ENCODE measurements around the gene GALNTL6. TPM values are rescaled to one million over a fixed set of nuclear protein-coding genes. Genes with fewer than 3 reads are reported as not detected.
A peak's percentile ranks its signal among the peaks of the same experiment; 100 is the strongest.

Gene GALNTL6
- total and polyA plus RNA-seq, 2 experiments from 2014 or later = not detected

DNA sequence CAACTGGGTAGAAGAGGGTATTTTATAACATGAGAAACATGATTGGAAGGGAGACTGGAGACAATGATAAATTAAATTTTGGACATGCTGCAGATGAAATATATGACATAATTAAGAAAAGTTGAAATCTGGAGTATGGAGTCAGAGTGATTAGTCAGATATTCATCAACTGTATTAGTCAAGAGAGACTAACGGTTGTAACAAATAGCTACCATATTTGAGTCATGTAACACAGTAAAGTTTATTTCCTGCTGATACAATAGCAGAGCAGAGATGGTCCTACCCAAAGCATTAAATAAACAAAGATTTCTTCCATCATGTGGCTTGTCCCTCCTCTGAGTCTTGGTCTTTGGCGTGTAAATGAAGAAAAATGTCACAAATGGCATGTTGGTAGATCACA, 321.3 kb downstream of the GALNTL6 start:
- Histone ChIP-seq H3K4me1 (ENCODE audit: insufficient read depth) (peaks cover 23% of the 10 kb centered on the region), H3K4me2 (ENCODE audit: unreplicated experiment) (peak overlapping the region; percentile 5), H3K36me3 (ENCODE audit: low read depth) (no peaks in the 10 kb centered on the region), H4K20me1 (ENCODE audit: insufficient read depth) (no peaks in the 10 kb centered on the region), H3K4me3 (no peak overlapping the region), H3K27me3 (replicated peaks; ENCODE audit: insufficient read depth) (no peaks in the 10 kb centered on the region), H3K79me2 (ENCODE audit: insufficient read depth) (no peaks in the 10 kb centered on the region), H3K9ac (no peak overlapping the region), H3F3A (ENCODE audit: insufficient read depth) (peaks cover 14% of the 10 kb centered on the region; the same call in 1 of the 2 replicates), H3K9me3 (ENCODE audit: low read depth) (no peaks in the 10 kb centered on the region), H3K9me2 (ENCODE audit: insufficient read depth) (no peaks in the 10 kb centered on the region), H2AFZ (no peak overlapping the region), H3K27ac (no peak overlapping the region)
- peak; percentile 62 for DNase-seq
- 30 to 44% methylated on average over 2 of the region's 2 CpGs for WGBS, 2 experiments (ENCODE audit: low coverage in 1 of 2, low lambda C conversion rate in 2 of 2, missing lambda C conversion rate in 2 of 2)
- in situ Hi-C loops (cut with MboI) = no loop called here
- TF ChIP-seq EZH2 (IDR thresholded peaks at IDR 0.05; ENCODE audit: insufficient read depth, poor library complexity, severe bottlenecking) = no peak
- no peak for TF ChIP-seq EZH2phosphoT487 (IDR thresholded peaks at IDR 0.05; ENCODE audit: insufficient read depth, low read depth)

GRCh38 chr4:172141025-172141424, 327.8 kb downstream of the GALNTL6 start:
- Histone ChIP-seq H3K4me1 (ENCODE audit: insufficient read depth) (peaks cover 27% of the 10 kb centered on the region), H3K4me2 (ENCODE audit: unreplicated experiment) (no peak overlapping the region), H3K79me2 (ENCODE audit: insufficient read depth) (no peaks in the 10 kb centered on the region), H3K9me2 (ENCODE audit: insufficient read depth) (no peaks in the 10 kb centered on the region; the same call in 1 of the 2 replicates), H3K4me3 (no peak overlapping the region), H3K27ac (no peak overlapping the region), H3K9ac (no peak overlapping the region), H3K36me3 (ENCODE audit: low read depth) (no peaks in the 10 kb centered on the region), H4K20me1 (ENCODE audit: insufficient read depth) (no peaks in the 10 kb centered on the region), H2AFZ (no peak overlapping the region), H3K9me3 (ENCODE audit: low read depth) (no peaks in the 10 kb centered on the region), H3K27me3 (replicated peaks; ENCODE audit: insufficient read depth) (no peaks in the 10 kb centered on the region), H3F3A (ENCODE audit: insufficient read depth) (peaks cover 17% of the 10 kb centered on the region; the same call in 1 of the 2 replicates)
- DNase-seq = no peak
- 91 to 96% methylated on average over 2 of the region's 2 CpGs for WGBS, 2 experiments (ENCODE audit: low coverage in 1 of 2, low lambda C conversion rate in 2 of 2, missing lambda C conversion rate in 2 of 2)
- no peak for TF ChIP-seq EZH2phosphoT487 (IDR thresholded peaks at IDR 0.05; ENCODE audit: insufficient read depth, low read depth)
- no peak for TF ChIP-seq EZH2 (IDR thresholded peaks at IDR 0.05; ENCODE audit: insufficient read depth, poor library complexity, severe bottlenecking)
- in situ Hi-C loops (cut with MboI) = no loop called here

GRCh38 chr4:172142281-172142741, 329.1 kb downstream of the GALNTL6 start:
- Histone ChIP-seq H3K9me2 (ENCODE audit: insufficient read depth) (no peaks in the 10 kb centered on the region; the same call in 1 of the 2 replicates), H3K79me2 (ENCODE audit: insufficient read depth) (no peaks in the 10 kb centered on the region), H4K20me1 (ENCODE audit: insufficient read depth) (no peaks in the 10 kb centered on the region), H3K36me3 (ENCODE audit: low read depth) (no peaks in the 10 kb centered on the region), H3K9me3 (ENCODE audit: low read depth) (no peaks in the 10 kb centered on the region), H3K4me3 (peak overlapping the region; percentile 43), H3K27ac (peak overlapping the region; percentile 33; the same call in 1 of the 2 replicates), H3K9ac (no peak overlapping the region), H3K27me3 (replicated peaks; ENCODE audit: insufficient read depth) (no peaks in the 10 kb centered on the region), H3K4me2 (ENCODE audit: unreplicated experiment) (peak overlapping the region; percentile 59), H2AFZ (no peak overlapping the region), H3F3A (ENCODE audit: insufficient read depth) (peaks cover 17% of the 10 kb centered on the region; the same call in 1 of the 2 replicates), H3K4me1 (ENCODE audit: insufficient read depth) (peaks cover 27% of the 10 kb centered on the region)
- DNase-seq = peak; percentile 63
- in situ Hi-C loops (cut with MboI) = no loop called here
- WGBS, 2 experiments (ENCODE audit: low coverage in 1 of 2, low lambda C conversion rate in 2 of 2, missing lambda C conversion rate in 2 of 2) = 0 to 1% methylated on average over 2 of the region's 2 CpGs
- TF ChIP-seq EZH2 (IDR thresholded peaks at IDR 0.05; ENCODE audit: insufficient read depth, poor library complexity, severe bottlenecking) (no peak), EZH2phosphoT487 (IDR thresholded peaks at IDR 0.05; ENCODE audit: insufficient read depth, low read depth) (no peak)

DNA sequence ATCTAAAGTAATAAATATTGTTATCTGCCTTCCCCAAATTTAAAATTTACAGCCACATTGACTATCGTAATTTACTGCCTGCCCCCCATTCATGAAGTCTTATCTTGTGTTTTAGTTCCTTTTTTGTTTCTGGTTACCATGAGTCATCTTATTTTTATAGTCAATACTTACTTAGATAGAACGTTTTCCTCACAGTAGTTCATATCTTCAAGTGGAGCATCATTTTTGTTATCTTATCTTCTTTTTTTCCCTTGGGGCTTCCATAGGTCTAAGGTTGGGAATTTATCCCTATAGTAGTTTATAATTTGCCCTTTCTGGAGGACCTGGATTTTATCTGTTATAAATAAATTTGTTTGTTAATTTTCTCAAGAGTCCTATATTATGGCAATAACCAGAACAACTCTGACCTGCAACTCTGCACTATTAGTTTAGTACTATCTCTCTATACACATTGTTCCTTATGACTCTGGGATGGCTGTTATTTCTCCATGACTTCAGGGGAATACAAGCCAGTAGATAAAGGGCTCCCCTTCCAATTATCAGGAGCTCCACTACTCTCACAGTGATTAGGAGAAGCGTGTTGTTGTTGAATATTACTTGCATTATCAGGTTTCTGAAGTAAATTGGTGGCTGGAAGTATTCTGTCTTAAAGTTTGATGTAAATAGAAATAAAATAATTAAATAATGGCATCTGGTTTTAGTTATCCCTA, 330.6 kb downstream of the GALNTL6 start:
- Histone ChIP-seq H3K4me3 (no peak overlapping the region), H2AFZ (no peak overlapping the region), H3K9ac (no peak overlapping the region), H3K36me3 (ENCODE audit: low read depth) (no peaks in the 10 kb centered on the region), H3K79me2 (ENCODE audit: insufficient read depth) (no peaks in the 10 kb centered on the region), H3K4me2 (ENCODE audit: unreplicated experiment) (no peak overlapping the region), H3K9me3 (ENCODE audit: low read depth) (no peaks in the 10 kb centered on the region), H4K20me1 (ENCODE audit: insufficient read depth) (no peaks in the 10 kb centered on the region), H3K27ac (no peak overlapping the region), H3F3A (ENCODE audit: insufficient read depth) (peaks cover 17% of the 10 kb centered on the region; the same call in 1 of the 2 replicates), H3K27me3 (replicated peaks; ENCODE audit: insufficient read depth) (no peaks in the 10 kb centered on the region), H3K4me1 (ENCODE audit: insufficient read depth) (peaks cover 27% of the 10 kb centered on the region), H3K9me2 (ENCODE audit: insufficient read depth) (no peaks in the 10 kb centered on the region; the same call in 1 of the 2 replicates)
- in situ Hi-C loops (cut with MboI) = no loop called here
- no peak for DNase-seq
- TF ChIP-seq EZH2phosphoT487 (IDR thresholded peaks at IDR 0.05; ENCODE audit: insufficient read depth, low read depth) (no peak), EZH2 (IDR thresholded peaks at IDR 0.05; ENCODE audit: insufficient read depth, poor library complexity, severe bottlenecking) (no peak)
- 75 to 77% methylated on average over 3 of the region's 3 CpGs for WGBS, 2 experiments (ENCODE audit: low coverage in 1 of 2, low lambda C conversion rate in 2 of 2, missing lambda C conversion rate in 2 of 2)
